Esophagus squamous epithelium (tissue), 4 donors: ENCODE measurements around the gene TSPAN18.

Experiments used
- POLR2A ChIP-seq, 4 donors: fragments of 450-650 bp; IDR thresholded peaks; one replicate each; pipeline ENCODE4 v1.6.1; 2017; ENCODE audit warnings: antibody characterized with exemption in 4 of 4, mild to moderate bottlenecking in 4 of 4, moderate library complexity in 3 of 4
- TF ChIP-seq, protein P1 (sequence below), 6 experiments: fragments of 450-650 bp in 4 of 6; fragments of 200-600 bp in 2 of 6; sonication (generic) in 2 of 6; IDR thresholded peaks; one replicate each; pipeline ENCODE4 v1.5.1; 2016 to 2019; ENCODE audit warnings: antibody characterized with exemption in 6 of 6, mild to moderate bottlenecking in 4 of 6, moderate library complexity in 4 of 6

DNA sequence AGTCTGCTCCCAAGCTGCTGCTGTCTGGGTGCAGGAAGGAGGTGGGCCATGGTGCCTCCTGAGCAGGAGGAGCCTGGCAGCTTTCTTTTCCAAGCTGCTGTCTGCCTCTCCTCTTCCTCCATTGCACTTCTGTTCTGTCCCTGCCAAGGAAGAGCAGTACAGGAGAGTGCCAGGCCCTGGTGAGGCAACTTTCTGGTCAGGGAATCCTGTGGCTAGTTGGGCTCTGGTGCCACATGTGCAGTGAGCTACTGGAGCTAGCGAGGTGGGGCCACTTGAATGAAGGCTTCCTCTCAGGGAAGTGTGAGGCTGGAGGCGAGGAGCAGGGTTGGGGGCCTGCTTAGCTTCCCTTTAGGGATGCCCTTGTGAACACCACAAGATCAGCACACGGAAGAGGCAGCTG lies 90.0 kb downstream of the TSPAN18 start:
- TF ChIP-seq, protein P1, sequence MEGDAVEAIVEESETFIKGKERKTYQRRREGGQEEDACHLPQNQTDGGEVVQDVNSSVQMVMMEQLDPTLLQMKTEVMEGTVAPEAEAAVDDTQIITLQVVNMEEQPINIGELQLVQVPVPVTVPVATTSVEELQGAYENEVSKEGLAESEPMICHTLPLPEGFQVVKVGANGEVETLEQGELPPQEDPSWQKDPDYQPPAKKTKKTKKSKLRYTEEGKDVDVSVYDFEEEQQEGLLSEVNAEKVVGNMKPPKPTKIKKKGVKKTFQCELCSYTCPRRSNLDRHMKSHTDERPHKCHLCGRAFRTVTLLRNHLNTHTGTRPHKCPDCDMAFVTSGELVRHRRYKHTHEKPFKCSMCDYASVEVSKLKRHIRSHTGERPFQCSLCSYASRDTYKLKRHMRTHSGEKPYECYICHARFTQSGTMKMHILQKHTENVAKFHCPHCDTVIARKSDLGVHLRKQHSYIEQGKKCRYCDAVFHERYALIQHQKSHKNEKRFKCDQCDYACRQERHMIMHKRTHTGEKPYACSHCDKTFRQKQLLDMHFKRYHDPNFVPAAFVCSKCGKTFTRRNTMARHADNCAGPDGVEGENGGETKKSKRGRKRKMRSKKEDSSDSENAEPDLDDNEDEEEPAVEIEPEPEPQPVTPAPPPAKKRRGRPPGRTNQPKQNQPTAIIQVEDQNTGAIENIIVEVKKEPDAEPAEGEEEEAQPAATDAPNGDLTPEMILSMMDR (IDR thresholded peaks at IDR 0.05) = no peak
- no peak for TF ChIP-seq POLR2A (IDR thresholded peaks at IDR 0.05)
